Measurements from ENCODE around the gene SAP30BP. TPM values are rescaled to one million over a fixed set of nuclear protein-coding genes. Genes with fewer than 3 reads are reported as not detected.

The SAP30BP gene
- total RNA-seq, 4 donors from 2014 or later, result 67.0 to 104 (median 86.3) TPM

DNA sequence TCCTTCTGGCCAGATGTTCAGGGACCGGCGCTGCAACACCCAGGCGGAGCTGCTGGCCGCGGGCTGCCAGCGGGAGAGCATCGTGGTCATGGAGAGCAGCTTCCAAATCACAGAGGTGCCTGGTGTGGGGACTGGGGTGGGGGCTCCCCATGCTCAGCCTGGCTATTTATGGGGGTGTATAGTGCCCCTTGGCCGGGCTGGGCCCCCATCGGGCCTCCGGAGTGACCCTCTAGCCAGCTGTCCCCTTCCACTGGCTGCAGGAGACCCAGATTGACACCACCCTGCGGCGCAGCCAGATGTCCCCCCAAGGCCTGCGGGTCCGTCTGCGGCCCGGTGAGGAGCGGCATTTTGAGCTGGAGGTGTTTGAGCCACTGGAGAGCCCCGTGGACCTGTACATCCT lies 60.3 kb downstream of the SAP30BP start:
- WGBS, result no CpG with 5 or more reads among the region's 18 CpGs
- DNase-seq (ENCODE audit: low spot score in 2 of 2), result no peak

DNA sequence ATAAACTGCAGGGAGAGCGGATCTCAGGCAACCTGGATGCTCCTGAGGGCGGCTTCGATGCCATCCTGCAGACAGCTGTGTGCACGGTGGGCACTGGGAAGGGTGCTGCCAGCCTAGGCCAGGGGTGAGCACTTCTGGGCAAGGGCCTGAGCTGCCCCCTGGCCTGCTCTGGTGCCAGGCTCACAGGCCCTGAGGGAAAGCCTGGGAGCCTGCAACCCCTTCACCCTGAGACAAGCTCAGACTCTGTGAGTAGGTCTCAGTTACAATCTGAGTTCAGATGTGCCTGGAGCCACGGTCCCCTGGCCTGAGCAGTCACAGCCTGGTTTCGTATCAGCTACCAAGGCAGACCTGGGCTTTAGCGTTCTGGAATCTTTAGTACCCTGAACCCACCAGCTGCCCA lies 62.2 kb downstream of the SAP30BP start:
- peak in 1 of 2 donors; percentile 52 for DNase-seq (ENCODE audit: low spot score in 2 of 2)
- no peak overlapping the region for H3K27ac ChIP-seq
- H3K4me3 ChIP-seq, result no peak overlapping the region
- TF ChIP-seq POLR2A (IDR thresholded peaks at IDR 0.05), result no peak
- TF ChIP-seq, protein P1, sequence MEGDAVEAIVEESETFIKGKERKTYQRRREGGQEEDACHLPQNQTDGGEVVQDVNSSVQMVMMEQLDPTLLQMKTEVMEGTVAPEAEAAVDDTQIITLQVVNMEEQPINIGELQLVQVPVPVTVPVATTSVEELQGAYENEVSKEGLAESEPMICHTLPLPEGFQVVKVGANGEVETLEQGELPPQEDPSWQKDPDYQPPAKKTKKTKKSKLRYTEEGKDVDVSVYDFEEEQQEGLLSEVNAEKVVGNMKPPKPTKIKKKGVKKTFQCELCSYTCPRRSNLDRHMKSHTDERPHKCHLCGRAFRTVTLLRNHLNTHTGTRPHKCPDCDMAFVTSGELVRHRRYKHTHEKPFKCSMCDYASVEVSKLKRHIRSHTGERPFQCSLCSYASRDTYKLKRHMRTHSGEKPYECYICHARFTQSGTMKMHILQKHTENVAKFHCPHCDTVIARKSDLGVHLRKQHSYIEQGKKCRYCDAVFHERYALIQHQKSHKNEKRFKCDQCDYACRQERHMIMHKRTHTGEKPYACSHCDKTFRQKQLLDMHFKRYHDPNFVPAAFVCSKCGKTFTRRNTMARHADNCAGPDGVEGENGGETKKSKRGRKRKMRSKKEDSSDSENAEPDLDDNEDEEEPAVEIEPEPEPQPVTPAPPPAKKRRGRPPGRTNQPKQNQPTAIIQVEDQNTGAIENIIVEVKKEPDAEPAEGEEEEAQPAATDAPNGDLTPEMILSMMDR (IDR thresholded peaks at IDR 0.05), result no peak
- no peak for TF ChIP-seq POLR2AphosphoS5 (IDR thresholded peaks at IDR 0.05)
- TF ChIP-seq EP300 (IDR thresholded peaks at IDR 0.05), result no peak
- H3K27me3 ChIP-seq, result no peaks in the 10 kb centered on the region
- H3K9me3 ChIP-seq, result no peaks in the 10 kb centered on the region
- peaks cover 83% of the 10 kb centered on the region for H3K36me3 ChIP-seq
- peaks cover 3% of the 10 kb centered on the region for H3K4me1 ChIP-seq
- WGBS, result no CpG with 5 or more reads among the region's 7 CpGs

More for the DNA sequence above, 60.3 kb downstream of the SAP30BP start:
- TF ChIP-seq EP300 (IDR thresholded peaks at IDR 0.05) (no peak), POLR2AphosphoS5 (IDR thresholded peaks at IDR 0.05) (no peak), POLR2A (IDR thresholded peaks at IDR 0.05) (no peak)
- TF ChIP-seq, protein P1 (IDR thresholded peaks at IDR 0.05), result no peak
- Histone ChIP-seq H3K4me1 (peaks cover 18% of the 10 kb centered on the region), H3K27me3 (peaks cover 1% of the 10 kb centered on the region), H3K4me3 (no peak overlapping the region), H3K27ac (no peak overlapping the region), H3K36me3 (peaks cover 74% of the 10 kb centered on the region), H3K9me3 (no peaks in the 10 kb centered on the region)

DNA sequence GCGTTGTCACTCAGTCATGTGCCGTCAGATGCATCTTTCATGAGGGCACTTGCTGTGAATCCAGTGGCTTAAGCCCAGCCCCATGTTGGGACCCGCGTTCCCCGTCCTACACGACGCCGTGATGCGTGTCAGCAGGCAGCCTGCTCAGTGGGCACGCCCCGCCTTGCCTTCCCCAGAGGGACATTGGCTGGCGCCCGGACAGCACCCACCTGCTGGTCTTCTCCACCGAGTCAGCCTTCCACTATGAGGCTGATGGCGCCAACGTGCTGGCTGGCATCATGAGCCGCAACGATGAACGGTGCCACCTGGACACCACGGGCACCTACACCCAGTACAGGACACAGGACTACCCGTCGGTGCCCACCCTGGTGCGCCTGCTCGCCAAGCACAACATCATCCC lies 62.9 kb downstream of the SAP30BP start:
- H3K36me3 ChIP-seq, result peaks cover 85% of the 10 kb centered on the region
- peak in 1 of 2 donors; percentile 56 for DNase-seq (ENCODE audit: low spot score in 2 of 2)
- 77% methylated on average over 24 of the region's 24 CpGs for WGBS
- TF ChIP-seq, protein P1 (IDR thresholded peaks at IDR 0.05), result no peak
- TF ChIP-seq EP300 (IDR thresholded peaks at IDR 0.05) (no peak), POLR2AphosphoS5 (IDR thresholded peaks at IDR 0.05) (no peak), POLR2A (IDR thresholded peaks at IDR 0.05) (no peak)
- no peaks in the 10 kb centered on the region for H3K9me3 ChIP-seq
- H3K4me3 ChIP-seq, result no peak overlapping the region
- H3K4me1 ChIP-seq, result no peaks in the 10 kb centered on the region
- H3K27ac ChIP-seq, result no peak overlapping the region
- no peaks in the 10 kb centered on the region for H3K27me3 ChIP-seq

DNA sequence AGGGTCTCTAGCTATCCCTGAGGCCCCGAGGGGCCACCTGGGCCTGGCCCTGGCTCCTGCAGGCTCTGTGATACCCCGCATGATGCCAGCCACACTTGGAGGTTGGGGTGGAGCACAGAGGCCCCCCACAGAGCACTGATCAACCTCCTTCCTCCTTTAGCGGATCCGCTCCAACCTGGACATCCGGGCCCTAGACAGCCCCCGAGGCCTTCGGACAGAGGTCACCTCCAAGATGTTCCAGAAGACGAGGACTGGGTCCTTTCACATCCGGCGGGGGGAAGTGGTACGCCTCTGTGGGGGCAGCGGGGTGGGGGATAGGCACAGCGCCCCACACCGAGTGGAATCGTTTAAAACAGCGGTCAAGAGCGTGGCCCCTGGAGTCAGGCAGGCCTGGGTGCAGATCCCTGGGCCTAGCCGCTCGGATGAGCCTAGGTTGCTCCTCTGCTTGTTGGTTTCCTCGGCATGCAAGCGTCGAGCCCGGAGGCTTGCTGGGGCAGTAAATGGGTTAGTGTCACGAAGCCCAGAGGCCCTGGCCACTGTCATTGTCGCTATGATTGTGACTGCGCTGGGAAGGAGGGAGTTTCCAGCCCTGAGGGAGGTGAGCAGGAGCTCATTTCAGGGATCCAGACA lies 64.1 kb downstream of the SAP30BP start:
- TF ChIP-seq EP300 (IDR thresholded peaks at IDR 0.05) (no peak), POLR2A (IDR thresholded peaks at IDR 0.05) (no peak), POLR2AphosphoS5 (IDR thresholded peaks at IDR 0.05) (no peak)
- Histone ChIP-seq H3K27ac (no peak overlapping the region), H3K9me3 (no peaks in the 10 kb centered on the region), H3K4me3 (no peak overlapping the region), H3K27me3 (no peaks in the 10 kb centered on the region), H3K36me3 (peaks cover 83% of the 10 kb centered on the region), H3K4me1 (no peaks in the 10 kb centered on the region)
- WGBS, result 98% methylated on average over 9 of the region's 26 CpGs
- DNase-seq (ENCODE audit: low spot score in 2 of 2), result peak in 1 of 2 donors; percentile 49

DNA sequence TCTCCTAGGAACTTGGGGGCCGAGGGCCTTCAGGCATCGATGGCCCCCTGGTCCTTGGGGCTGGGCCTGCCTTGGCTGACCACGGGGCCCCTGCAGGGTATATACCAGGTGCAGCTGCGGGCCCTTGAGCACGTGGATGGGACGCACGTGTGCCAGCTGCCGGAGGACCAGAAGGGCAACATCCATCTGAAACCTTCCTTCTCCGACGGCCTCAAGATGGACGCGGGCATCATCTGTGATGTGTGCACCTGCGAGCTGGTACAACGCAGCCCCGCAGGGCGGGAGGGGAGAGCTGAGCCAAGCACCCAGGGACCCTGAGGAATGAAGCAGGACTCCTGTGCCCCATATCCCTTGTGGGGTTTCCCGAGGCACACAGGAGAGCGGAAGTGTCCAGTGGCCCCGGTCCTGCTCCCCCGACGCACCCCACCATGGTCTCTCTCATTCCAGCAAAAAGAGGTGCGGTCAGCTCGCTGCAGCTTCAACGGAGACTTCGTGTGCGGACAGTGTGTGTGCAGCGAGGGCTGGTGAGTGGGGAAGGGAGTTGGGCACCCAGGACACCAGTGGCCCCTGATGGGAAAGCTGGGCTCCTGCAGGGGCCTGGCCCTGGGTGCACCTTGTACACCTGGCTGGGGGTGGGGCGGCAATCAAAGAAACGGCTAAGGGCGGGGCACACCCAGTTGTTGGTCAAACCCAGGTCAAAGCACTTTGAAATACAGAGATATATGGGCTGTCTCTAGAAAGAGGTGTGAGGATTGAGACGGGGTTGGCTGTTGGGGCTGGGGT lies 64.8 kb downstream of the SAP30BP start:
- no peak overlapping the region for H3K4me3 ChIP-seq
- peaks cover 85% of the 10 kb centered on the region for H3K36me3 ChIP-seq
- DNase-seq (ENCODE audit: low spot score in 2 of 2), result peak in 1 of 2 donors; percentile 54
- 94% methylated on average over 20 of the region's 31 CpGs for WGBS
- H3K9me3 ChIP-seq, result no peaks in the 10 kb centered on the region
- no peaks in the 10 kb centered on the region for H3K4me1 ChIP-seq
- TF ChIP-seq POLR2A (IDR thresholded peaks at IDR 0.05), result no peak
- no peak for TF ChIP-seq POLR2AphosphoS5 (IDR thresholded peaks at IDR 0.05)
- TF ChIP-seq, protein P1 (IDR thresholded peaks at IDR 0.05), result no peak
- TF ChIP-seq EP300 (IDR thresholded peaks at IDR 0.05), result no peak
- no peak overlapping the region for H3K27ac ChIP-seq
- H3K27me3 ChIP-seq, result no peaks in the 10 kb centered on the region

Measured in suprapubic skin (tissue), 4 donors.